GM12878 (cell line): ENCODE measurements around the gene GSS. TPM values are rescaled to one million over a fixed set of nuclear protein-coding genes. Genes with fewer than 3 reads are reported as not detected.

ENCODE experiments used
- ATAC-seq: fragments of 200-7000 bp; cut with Tn5 transposase; 3 replicates; pipeline ENCODE4 v1.9.1; 2020; ENCODE audit warnings: mild to moderate bottlenecking, moderate library complexity
- BruUV-seq: library from RNA; stranded (reverse); fragments of 400-500 nt; replicated peaks from 2 replicates; lab custom pipeline; 2021; lab: Mats Ljungman, UMichigan
- CTCF ChIA-PET: fragments of 300-600 bp; sonication (Branson Sonifier 250); formaldehyde crosslinking; extraction: SDS; loops from one replicate; lab custom pipeline; 2021; ENCODE audit warnings: inconsistent platforms; lab: Yijun Ruan, JAX
- POLR2A ChIA-PET: fragments of 350-600 bp; formaldehyde crosslinking; extraction: SDS; loops from one replicate; lab custom pipeline; 2021; ENCODE audit warnings: inconsistent platforms; lab: Charles Lee
- RAD21 ChIA-PET: fragments of 300-600 bp; sonication (Branson Sonifier 250); formaldehyde crosslinking; loops from one replicate; lab custom pipeline; 2023; ENCODE audit warnings: antibody characterized with exemption; ENCODE audit not compliant: unreplicated experiment; lab: Charles Lee
- SMC1A ChIA-PET: fragments of 300-600 bp; sonication (Branson Sonifier 250); formaldehyde crosslinking; loops from one replicate; lab custom pipeline; 2023; ENCODE audit not compliant: unreplicated experiment, uncharacterized antibody; lab: Charles Lee
- DNase-seq: peaks from one replicate; pipeline ENCODE4 v3.0.0-alpha.2; 2011; ENCODE audit warnings: low read depth, low spot score
- FAIRE-seq: peaks from 3 replicates; lab custom pipeline; 2011; peaks lifted over from hg19 to GRCh38; lab: Jason Lieb, UNC
- H2AFZ ChIP-seq: 2 replicates; pipeline ENCODE4 v1.6.0; 2011; ENCODE audit warnings: low read depth, low read length, control low read depth; ENCODE audit not compliant: control insufficient read depth
- H3K27ac ChIP-seq: 2 replicates; pipeline ENCODE4 v1.5.1; 2011; ENCODE audit warnings: control low read depth; ENCODE audit not compliant: control insufficient read depth, insufficient read depth
- H3K27me3 ChIP-seq, 2 experiments: replicated peaks in 1 of 2; 2 replicates each; pipeline versions ENCODE4 v1.6.0 to v1.6.1; 2011; ENCODE audit warnings: low read length in 1 of 2; ENCODE audit not compliant: control insufficient read depth in 2 of 2, insufficient read depth in 2 of 2
- H3K36me3 ChIP-seq, 2 experiments: 2 replicates each; pipeline ENCODE4 v1.5.1; 2011; ENCODE audit warnings: low read length in 1 of 2; ENCODE audit not compliant: control insufficient read depth in 2 of 2, insufficient read depth in 2 of 2
- H3K4me1 ChIP-seq: 2 replicates; pipeline ENCODE4 v1.6.1; 2011; ENCODE audit warnings: mild to moderate bottlenecking, low read length, moderate library complexity, mixed read lengths; ENCODE audit not compliant: control insufficient read depth, insufficient read depth
- H3K4me2 ChIP-seq: 2 replicates; pipeline ENCODE4 v1.6.0; 2011; ENCODE audit warnings: control low read depth; ENCODE audit not compliant: control insufficient read depth, insufficient read depth
- H3K4me3 ChIP-seq: fragments of 200-600 bp; sonication (generic); 2 replicates; pipeline ENCODE4 v1.5.1; 2016
- H3K79me2 ChIP-seq: 2 replicates; pipeline ENCODE4 v1.6.0; 2011; ENCODE audit warnings: low read length; ENCODE audit not compliant: control insufficient read depth, insufficient read depth
- H3K9ac ChIP-seq: 2 replicates; pipeline ENCODE4 v1.8.0; 2011; ENCODE audit warnings: low read length, control low read depth, mixed read lengths; ENCODE audit not compliant: control insufficient read depth, insufficient read depth
- H3K9me3 ChIP-seq: replicated peaks from 3 replicates; pipeline ENCODE4 v1.5.1; 2011; ENCODE audit warnings: mild to moderate bottlenecking, low read length; ENCODE audit not compliant: control insufficient read depth, insufficient read depth
- H4K20me1 ChIP-seq: 2 replicates; pipeline ENCODE4 v1.6.0; 2011; ENCODE audit not compliant: control insufficient read depth, insufficient read depth
- EP300 ChIP-seq, 2 experiments: fragments of 150-350 bp in 1 of 2; IDR thresholded peaks; 2 replicates each; pipeline ENCODE4 v1.6.1; 2011 to 2012; ENCODE audit warnings: low read depth in 2 of 2, low read length in 2 of 2, borderline replicate concordance in 1 of 2, improper control_type of control experiment in 1 of 2, inconsistent platforms in 1 of 2; ENCODE audit not compliant: control insufficient read depth in 1 of 2
- ETV6 ChIP-seq, 2 experiments: fragments of 450-650 bp in 1 of 2; IDR thresholded peaks in 1 of 2; conservative IDR thresholded peaks in 1 of 2; 2 replicates each; pipeline ENCODE4 v1.6.1; 2014; ENCODE audit warnings: antibody characterized with exemption in 1 of 2, borderline replicate concordance in 1 of 2, low read depth in 1 of 2, mild to moderate bottlenecking in 1 of 2, moderate library complexity in 1 of 2
- FOXM1 ChIP-seq: IDR thresholded peaks from 2 replicates; pipeline ENCODE4 v1.6.1; 2012; ENCODE audit warnings: low read depth, mild to moderate bottlenecking, inconsistent platforms, low read length, moderate library complexity
- GABPA ChIP-seq: IDR thresholded peaks from 2 replicates; pipeline ENCODE4 v1.6.1; 2014; ENCODE audit warnings: antibody characterized with exemption, low read depth, mild to moderate bottlenecking, inconsistent platforms
- HDAC2 ChIP-seq: fragments of 200-600 bp; sonication (generic); IDR thresholded peaks from 2 replicates; pipeline ENCODE4 v1.6.1; 2017
- JUNB ChIP-seq: IDR thresholded peaks from 2 replicates; pipeline ENCODE4 v1.6.1; 2016; ENCODE audit warnings: antibody characterized with exemption, mild to moderate bottlenecking
- NBN ChIP-seq: fragments of 450-650 bp; IDR thresholded peaks from 2 replicates; pipeline ENCODE4 v1.6.1; 2016
- RUNX3 ChIP-seq: IDR thresholded peaks from 2 replicates; pipeline ENCODE4 v1.6.1; 2012; ENCODE audit warnings: low read length, inconsistent platforms
- TCF3 ChIP-seq: IDR thresholded peaks from 2 replicates; pipeline ENCODE4 v1.6.1; 2012; ENCODE audit warnings: low read depth, mild to moderate bottlenecking, low read length, borderline replicate concordance; ENCODE audit not compliant: insufficient read depth
- WGBS: methylation state at CpG from one replicate; pipeline ENCODE4 v1.1.6; 2016; ENCODE audit warnings: low lambda C conversion rate; ENCODE audit not compliant: insufficient replicate concordance, insufficient coverage; ENCODE audit errors: missing lambda C conversion rate; 5-methylcytosine and 5-hydroxymethylcytosine counted together
- in situ Hi-C: fragments of 300-500 bp; cut with MboI; formaldehyde crosslinking; loops from 9 replicates; pipeline ENCODE4 v1.14.3; 2018; ENCODE audit warnings: mixed read lengths
- intact Hi-C: fragments of 100-400 bp; cut with micrococcal nuclease; formaldehyde crosslinking; loops from one replicate; pipeline ENCODE4 v1.14.2; 2022; ENCODE audit not compliant: unreplicated experiment
- polyA plus RNA-seq, 11 experiments: library from polyadenylated mRNA; depleted of rRNA in 4 of 11; unstranded in 6 of 11; stranded (reverse) in 5 of 11; fragments of >200 nt; fragmentation: Nextera tagmentation in 4 of 11; fragmentation: Illumina TruSeq in 1 of 11; extraction: Ambion mirVana in 4 of 11; extraction: Trizol in 1 of 11; gene quantifications; 1 replicate in 1 of 11; 2 replicates in 10 of 11; pipeline versions ENCODE4 v1.2.1 to v1.2.3, GENCODE V29; 2011 to 2016; ENCODE audit warnings: inconsistent platforms in 2 of 11, missing spikeins in 2 of 11, low read depth in 1 of 11
- total RNA-seq, 4 experiments: library from RNA; depleted of rRNA in 3 of 4; stranded (reverse); fragments of >200 nt in 3 of 4; fragmentation: Illumina TruSeq in 1 of 4; extraction: Trizol in 1 of 4; gene quantifications; 2 replicates each; pipeline versions ENCODE4 v1.2.1 to v1.2.3, GENCODE V29; 2013 to 2021
- TF ChIP-seq, protein P1 (sequence below): fragments of 450-650 bp; formaldehyde crosslinking; IDR thresholded peaks from 2 replicates; pipeline ENCODE4 v1.5.0; 2022; ENCODE audit warnings: mild to moderate bottlenecking, missing genetic modification characterization
- TF ChIP-seq, protein P2 (sequence below): fragments of 450-650 bp; IDR thresholded peaks from 2 replicates; pipeline ENCODE4 v1.6.1; 2018; ENCODE audit warnings: borderline replicate concordance, mild to moderate bottlenecking; ENCODE audit not compliant: partially characterized antibody

GSS gene
- total and polyA plus RNA-seq, 10 of the 15 experiments (the other 5 are each of a cell fraction or from before 2014, with no cell fraction given) = 12.7 to 120 (median 67.4) TPM

DNA sequence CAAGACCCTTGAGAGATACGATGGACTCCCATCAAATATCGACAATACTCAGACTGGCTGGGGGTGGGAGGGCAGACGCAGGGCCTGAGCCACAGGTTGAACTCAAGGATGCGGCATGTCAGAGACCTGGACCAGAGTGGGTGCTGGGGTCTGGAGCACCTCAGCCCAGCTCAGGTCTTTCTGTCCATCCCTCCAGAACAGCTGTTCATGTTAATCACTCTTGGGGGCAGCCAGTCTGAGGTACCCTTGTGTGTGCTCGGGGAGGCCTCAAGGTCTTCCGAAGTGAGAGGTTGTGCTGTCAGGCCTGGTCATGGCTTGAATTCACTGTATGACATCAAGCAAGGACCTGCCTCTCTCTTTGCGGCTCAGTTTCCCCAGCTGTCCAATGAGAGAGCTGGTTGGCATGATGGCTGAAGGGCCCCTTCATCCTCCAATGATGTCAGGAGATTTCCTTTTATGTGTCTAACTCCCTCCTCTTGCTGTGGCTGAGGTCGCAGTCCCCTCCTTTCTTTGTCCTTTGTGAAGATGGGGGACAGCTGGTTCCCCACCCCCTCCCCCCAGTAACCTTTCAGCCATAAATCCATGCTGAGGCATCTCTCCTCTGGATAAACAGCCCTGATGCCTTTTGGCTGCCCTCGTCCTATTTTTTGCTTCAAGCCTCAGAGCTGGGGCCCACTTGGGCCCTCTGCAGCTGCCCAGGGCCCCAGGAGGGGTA, 15.4 kb upstream of the GSS start:
- DNase-seq (no peak), ATAC-seq (no peak), FAIRE-seq (no peak)
- Histone ChIP-seq H3K79me2 (no peaks in the 10 kb centered on the region), H4K20me1 (no peaks in the 10 kb centered on the region), H3K9me3 (no peaks in the 10 kb centered on the region), H3K4me1 (no peaks in the 10 kb centered on the region), H3K9ac (no peak overlapping the region), H3K27me3 (no peaks in the 10 kb centered on the region), H3K4me2 (no peak overlapping the region), H3K36me3 (no peaks in the 10 kb centered on the region), H2AFZ (no peak overlapping the region), H3K27ac (no peak overlapping the region), H3K4me3 (no peak overlapping the region)
- in situ Hi-C loops = no loop called here
- ChIA-PET RAD21 (no interaction called here), CTCF (no interaction called here), POLR2A (no interaction called here), SMC1A (no interaction called here)
- no TSS peak for BruUV-seq
- intact Hi-C loops = no loop called here
- WGBS = 50% methylated on average over 9 of the region's 9 CpGs
- no peak for TF ChIP-seq EP300 (IDR thresholded peaks at IDR 0.05; ENCODE audit: borderline replicate concordance in 1 of 2, control insufficient read depth in 1 of 2, low read depth in 2 of 2, low read length in 2 of 2)
- no peak for TF ChIP-seq RUNX3
- TF ChIP-seq, protein P1, sequence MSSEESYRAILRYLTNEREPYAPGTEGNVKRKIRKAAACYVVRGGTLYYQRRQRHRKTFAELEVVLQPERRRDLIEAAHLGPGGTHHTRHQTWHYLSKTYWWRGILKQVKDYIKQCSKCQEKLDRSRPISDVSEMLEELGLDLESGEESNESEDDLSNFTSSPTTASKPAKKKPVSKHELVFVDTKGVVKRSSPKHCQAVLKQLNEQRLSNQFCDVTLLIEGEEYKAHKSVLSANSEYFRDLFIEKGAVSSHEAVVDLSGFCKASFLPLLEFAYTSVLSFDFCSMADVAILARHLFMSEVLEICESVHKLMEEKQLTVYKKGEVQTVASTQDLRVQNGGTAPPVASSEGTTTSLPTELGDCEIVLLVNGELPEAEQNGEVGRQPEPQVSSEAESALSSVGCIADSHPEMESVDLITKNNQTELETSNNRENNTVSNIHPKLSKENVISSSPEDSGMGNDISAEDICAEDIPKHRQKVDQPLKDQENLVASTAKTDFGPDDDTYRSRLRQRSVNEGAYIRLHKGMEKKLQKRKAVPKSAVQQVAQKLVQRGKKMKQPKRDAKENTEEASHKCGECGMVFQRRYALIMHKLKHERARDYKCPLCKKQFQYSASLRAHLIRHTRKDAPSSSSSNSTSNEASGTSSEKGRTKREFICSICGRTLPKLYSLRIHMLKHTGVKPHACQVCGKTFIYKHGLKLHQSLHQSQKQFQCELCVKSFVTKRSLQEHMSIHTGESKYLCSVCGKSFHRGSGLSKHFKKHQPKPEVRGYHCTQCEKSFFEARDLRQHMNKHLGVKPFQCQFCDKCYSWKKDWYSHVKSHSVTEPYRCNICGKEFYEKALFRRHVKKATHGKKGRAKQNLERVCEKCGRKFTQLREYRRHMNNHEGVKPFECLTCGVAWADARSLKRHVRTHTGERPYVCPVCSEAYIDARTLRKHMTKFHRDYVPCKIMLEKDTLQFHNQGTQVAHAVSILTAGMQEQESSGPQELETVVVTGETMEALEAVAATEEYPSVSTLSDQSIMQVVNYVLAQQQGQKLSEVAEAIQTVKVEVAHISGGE (CRISPR knock-in tag) = no peak
- no peak for TF ChIP-seq ETV6 (conservative IDR thresholded peaks at IDR 0.05 in 1 of 2, IDR thresholded peaks at IDR 0.05 in 1 of 2; ENCODE audit: borderline replicate concordance in 1 of 2, low read depth in 1 of 2)
- TF ChIP-seq HDAC2 = no peak
- TF ChIP-seq, protein P2, sequence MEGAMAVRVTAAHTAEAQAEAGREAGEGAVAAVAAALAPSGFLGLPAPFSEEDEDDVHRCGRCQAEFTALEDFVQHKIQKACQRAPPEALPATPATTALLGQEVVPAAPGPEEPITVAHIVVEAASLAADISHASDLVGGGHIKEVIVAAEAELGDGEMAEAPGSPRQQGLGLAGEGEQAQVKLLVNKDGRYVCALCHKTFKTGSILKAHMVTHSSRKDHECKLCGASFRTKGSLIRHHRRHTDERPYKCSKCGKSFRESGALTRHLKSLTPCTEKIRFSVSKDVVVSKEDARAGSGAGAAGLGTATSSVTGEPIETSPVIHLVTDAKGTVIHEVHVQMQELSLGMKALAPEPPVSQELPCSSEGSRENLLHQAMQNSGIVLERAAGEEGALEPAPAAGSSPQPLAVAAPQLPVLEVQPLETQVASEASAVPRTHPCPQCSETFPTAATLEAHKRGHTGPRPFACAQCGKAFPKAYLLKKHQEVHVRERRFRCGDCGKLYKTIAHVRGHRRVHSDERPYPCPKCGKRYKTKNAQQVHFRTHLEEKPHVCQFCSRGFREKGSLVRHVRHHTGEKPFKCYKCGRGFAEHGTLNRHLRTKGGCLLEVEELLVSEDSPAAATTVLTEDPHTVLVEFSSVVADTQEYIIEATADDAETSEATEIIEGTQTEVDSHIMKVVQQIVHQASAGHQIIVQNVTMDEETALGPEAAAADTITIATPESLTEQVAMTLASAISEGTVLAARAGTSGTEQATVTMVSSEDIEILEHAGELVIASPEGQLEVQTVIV = no peak
- no peak for TF ChIP-seq GABPA
- TF ChIP-seq TCF3 = no peak
- no peak for TF ChIP-seq FOXM1
- no peak for TF ChIP-seq NBN
- no peak for TF ChIP-seq JUNB
